GM19351 (cell line): ENCODE data around the gene TM9SF3.

Source experiments
- ATAC-seq: cut with Tn5 transposase; IDR thresholded peaks from one replicate; pipeline ENCODE4 v1.9.1; 2021; ENCODE audit warnings: mild to moderate bottlenecking, moderate library complexity; ENCODE audit not compliant: unreplicated experiment

The TM9SF3 gene

DNA sequence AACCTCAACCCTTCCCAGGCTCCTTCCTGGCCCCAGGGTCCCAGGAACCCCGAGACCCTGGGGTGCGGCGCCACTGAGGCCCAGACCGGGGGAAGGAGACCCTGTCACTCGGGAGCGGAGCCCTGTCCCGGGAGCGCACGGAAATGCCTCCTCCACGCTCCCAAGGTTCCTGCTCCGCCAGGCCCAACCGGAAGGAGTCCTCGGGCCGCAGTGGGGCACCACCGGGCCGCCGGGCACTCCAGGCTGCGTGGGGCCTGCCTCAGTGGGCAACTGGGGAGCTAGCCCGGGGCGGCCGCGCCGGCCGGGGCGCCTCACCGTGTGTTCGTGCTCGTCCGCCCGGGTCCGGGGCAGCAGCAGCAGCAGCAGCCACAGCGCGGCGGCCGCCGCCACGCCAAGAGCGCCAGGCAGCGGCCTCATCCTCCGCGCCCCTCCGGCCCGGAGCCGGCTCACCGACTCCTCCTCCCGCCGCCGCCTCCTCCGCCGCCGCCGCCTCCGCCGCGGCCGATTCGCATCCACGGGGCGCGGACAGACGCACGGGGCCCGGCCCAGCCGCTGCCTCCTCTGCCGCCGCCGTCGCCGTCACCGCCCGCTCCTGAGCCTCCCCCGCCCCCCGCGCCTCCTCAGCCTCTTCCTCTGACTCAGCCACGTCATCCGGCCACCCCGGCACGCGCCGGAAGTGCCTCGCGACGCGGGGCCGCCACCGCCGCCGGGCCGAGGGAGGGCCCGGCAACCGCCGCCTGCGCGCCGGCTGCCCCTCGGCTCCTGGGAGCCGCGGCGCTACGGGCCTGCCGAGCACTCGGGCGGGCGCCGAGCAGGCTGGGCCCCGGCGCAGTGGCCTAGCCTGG, at the start of gene TM9SF3:
TM9SF3 (minus strand) TSS at position 594 of the 845 bp plus-strand sequence; CDS start at position 417, 177 bp downstream.
- peak; percentile 69 for ATAC-seq

DNA sequence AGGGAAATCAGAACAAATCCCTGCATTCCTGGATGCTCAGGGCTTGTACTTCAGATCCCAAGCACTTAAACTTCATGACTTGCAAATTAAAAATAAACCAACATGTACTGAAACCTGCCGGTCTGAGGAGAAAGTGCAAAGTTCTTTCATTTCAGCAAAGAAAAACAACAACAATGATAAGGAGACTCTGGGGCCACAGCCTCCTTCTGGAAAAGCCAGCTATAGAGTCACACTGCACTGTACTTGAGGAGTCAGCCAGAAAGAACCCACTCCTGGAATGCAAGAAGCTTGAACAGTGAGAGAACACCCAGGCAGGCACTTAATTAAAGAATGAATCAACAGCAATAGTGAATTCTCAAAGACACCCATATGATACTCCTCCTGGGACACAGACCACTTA, 49.7 kb upstream of the TM9SF3 start:
- ATAC-seq = no peak

DNA sequence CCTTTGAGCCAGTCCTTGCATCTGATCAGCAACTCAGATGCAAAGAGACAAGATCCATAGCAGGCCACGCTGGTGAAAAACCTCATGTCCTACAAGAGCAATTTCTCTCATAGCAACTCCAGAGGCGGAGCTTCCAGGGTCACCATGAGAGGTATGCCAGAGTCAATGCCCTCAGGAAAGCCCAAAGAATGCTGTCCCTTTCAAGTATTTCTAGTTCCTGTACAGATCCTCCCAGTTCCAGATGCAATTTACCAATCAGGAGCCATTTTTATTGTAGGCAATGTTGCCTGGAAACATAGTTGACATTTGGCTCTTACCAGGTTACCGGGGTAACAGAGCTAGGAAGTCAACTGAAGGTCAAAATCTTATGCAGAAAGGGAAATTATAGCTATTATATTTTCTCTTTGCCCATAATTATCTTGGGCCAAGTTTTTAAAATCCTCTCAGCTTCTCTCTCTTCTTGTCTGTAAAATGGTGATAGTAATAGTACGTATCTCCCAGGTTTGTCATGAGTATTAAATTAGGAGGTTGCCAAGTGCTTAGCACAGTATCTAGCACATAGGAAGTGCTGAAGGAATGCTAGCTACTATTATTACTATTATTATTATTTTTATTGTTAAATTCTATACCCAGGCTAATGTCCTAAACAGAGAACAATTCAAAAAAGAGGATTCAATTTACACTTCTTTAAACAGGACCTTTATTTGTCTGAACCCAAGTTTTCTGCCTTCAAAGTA, 46.3 kb upstream of the TM9SF3 start:
- ATAC-seq = no peak

- no peak for ATAC-seq
Observed at GRCh38 chr10:96627292-96627691, 40.5 kb upstream of the TM9SF3 start.

GRCh38 chr10:96626795-96627194, 40.0 kb upstream of the TM9SF3 start:
- no peak for ATAC-seq

DNA sequence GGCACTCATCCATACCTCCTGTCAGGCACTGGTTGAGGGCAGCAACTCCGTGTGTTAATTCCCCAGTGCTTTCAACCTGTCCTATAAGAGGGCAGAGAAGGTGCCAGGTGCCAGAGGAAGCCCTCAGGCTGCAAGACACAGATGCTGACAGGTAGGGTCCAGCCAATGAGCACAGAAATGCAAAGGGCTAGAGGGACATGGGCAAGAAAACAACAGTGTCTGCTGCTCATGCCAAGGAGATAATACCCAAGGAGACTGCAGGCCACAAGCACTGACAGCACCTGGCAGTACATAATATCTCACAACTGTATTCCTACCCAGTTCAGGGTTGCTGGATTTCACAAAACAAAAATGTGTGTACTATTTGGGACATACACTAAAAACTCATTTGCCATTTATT, 38.4 kb upstream of the TM9SF3 start:
- ATAC-seq = no peak

DNA sequence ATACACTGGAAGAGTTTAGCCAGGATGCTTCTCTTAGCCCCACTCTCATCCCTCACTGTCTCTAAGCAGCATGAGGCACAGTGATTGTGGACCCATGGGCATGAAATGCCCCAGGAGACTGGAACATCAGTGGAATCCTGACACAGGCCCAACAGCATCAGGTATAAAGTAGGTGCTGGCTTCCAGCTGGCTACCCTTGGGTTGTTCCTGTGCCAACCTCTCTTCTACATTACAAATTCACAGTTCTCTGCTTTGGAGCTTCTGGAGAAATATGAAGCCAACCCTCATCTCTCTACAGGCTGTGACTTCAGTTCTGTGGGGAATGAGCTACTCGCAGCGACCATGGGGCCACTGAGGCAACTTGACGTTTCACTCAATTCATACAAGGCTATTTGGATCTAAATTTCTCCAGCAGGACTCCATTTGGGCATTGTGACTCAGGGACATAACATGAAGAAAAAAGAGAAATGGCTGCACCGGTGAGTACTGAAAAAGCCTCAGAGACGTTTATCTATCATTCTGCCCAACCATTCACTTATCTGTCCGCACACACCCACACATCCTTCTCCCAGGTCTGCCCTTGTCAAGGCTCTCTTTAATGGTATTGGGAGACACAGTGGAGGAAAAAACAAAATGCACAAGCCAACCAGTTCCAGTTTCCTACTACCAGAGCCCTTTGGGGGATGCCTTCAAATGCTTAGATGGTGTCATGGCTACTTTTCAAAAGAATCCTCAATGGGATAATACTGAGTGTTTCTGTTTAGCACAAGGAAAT, 35.4 kb upstream of the TM9SF3 start:
- no peak for ATAC-seq

- no peak for ATAC-seq
Observed at GRCh38 chr10:96619796-96620773, 33.3 kb upstream of the TM9SF3 start.

GRCh38 chr10:96619120-96619519, 32.3 kb upstream of the TM9SF3 start:
- no peak for ATAC-seq

GRCh38 chr10:96618653-96619052, 31.8 kb upstream of the TM9SF3 start:
- no peak for ATAC-seq

- ATAC-seq = no peak
Observed at GRCh38 chr10:96616961-96617360, 30.1 kb upstream of the TM9SF3 start.

DNA sequence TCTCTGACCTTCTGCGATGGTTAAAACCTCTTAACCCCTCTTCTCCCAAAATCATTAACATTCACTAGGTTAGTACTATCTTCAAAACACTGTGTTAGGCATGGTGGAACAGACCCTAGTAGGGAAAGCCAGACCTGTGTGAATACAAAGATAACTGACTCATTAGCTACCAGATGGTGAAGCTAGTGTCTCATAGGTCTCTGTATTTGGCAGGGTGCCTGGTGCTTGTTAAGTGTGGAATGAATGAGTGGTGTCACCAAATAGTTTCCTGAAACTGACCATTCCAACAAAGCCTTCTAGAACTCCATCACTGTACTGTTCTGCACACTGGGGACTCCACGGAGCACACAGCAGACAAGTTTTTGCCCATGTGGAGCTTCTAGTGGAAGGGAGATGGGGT, 27.7 kb upstream of the TM9SF3 start:
- no peak for ATAC-seq

DNA sequence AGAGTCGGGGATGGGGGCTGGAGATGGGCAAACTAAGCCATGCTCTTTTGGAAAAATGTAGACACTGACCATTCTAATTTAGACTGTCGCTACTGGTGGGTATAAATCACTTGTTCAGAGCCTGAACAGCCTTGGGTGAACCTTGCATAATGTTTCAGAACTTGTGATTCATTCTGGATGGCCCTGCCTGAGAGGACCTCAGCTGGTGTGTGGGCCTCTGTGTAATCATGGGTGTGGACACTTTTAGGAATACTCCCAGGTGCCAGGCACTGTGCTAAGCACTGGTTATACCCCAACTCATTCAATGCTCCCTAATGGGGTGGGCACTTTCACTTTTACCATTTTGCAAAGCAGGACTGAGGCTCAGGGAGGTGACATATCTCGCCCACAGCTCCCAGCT, 26.8 kb upstream of the TM9SF3 start:
- no peak for ATAC-seq

DNA sequence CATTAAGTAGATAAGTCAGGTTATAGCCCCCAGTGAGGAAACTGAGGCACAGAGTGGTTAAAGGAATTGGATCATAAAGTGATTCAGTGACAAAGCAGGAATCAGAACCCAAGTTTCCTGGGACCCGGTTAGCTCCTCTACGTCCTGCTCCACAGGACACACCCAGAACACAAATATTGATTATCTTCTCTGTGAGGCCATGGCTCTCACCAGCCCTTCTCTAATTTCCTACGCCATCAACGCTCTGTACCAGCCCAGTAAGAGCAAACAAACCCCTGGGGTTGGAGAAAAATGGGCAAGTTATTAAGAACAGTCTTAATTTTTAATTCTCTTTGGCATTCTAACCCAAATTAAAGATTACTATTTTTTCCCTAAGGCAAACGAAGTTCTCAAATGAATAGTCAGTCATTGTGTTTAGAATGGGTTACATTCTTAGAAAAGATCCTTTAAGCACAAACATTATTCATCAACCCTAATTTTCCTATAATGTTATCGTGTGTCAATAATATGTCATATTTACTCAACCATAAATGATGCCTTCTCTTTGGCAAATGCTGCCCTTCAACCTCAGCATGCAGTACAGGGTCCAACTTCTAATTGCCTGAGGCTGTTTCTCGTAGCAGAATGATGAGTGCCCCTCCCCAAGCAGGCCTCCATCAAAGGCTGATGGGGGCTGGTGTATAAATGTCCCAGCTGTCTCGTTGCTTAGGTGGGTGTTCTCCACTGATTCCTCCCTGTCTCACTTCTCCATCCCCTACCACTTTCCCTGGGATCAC, 25.4 kb upstream of the TM9SF3 start:
- ATAC-seq = no peak

- ATAC-seq = no peak
Observed at GRCh38 chr10:96610817-96611216, 24.0 kb upstream of the TM9SF3 start.

GRCh38 chr10:96609510-96609909, 22.7 kb upstream of the TM9SF3 start:
- no peak for ATAC-seq

DNA sequence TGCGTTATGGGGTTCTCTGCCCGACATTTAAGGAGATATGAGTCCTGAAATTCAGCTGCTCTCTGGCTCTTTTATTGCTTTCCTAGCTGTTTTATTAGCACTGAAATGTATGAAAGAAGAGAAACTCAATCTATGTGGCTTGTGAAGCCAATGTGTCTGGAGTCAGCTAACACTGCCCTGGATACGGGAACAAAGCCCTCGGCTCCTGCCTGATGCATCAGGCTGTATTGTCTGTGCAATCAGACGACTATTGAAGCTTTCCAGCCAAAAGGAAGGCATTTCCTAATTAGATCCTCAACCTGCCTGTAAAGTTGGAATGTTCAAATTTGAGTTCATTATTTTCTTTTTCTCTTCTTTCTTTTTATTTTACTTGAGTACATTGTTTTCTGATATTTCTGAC, 22.0 kb upstream of the TM9SF3 start:
- ATAC-seq = no peak

DNA sequence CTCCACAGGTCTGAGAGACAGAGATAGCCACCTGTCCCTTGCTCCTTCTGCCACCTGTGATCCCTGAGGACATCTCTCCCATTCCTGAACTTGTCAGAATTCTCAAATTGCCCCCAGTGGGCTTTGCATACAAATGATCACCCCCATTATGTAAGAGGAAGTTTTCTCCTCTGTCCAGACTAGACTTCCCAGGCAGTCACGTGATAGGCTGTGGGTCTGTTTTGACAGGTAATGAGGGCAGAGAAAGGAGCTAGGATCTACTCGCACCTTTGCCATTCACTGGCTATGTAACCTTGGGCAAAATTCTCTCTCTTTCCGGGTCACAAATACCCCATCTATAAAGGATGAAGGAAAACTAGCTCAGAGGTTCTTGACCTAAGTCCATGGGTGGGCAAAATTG, 21.4 kb upstream of the TM9SF3 start:
- no peak for ATAC-seq

DNA sequence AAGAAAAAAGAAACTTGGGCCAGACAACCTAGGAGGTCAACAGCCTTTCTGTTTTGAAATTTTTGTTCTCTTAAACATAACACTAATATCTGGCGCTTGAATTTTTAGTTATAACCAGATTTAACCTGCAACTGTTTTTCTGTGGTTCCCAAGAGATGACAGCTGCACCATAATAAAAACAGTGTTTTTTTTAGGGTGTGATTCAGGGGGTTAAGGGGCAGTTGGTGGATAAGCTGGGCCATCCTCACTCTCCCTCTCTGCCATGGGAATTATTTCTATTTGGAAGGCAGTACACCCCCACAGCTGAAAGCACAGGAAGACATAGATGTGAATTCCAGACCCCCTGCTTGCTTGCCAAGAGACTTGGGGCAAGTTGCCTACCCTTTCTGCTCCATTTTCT, 20.1 kb upstream of the TM9SF3 start:
- ATAC-seq = no peak

DNA sequence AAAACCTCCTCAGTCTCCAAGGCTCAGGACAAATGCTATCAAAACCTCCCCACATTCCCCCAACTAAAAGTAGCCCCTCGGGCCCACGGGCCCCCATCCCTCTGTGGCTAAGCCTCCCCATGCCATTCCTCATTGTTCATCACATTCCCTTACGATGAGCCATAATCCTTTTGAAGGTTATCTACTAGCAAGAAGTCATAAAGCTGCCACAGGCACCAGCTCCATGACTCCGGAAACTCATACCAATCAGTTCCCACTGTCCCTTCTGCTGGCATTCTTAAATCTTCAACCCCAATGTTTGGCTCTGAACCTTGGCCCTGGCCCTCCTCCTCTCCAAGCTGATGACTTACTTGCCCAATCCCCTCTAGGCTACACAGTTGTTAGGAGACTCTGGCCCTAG, 19.4 kb upstream of the TM9SF3 start:
- no peak for ATAC-seq
